Measurements from ENCODE around the gene PLA2G4B. TPM values are rescaled to one million over a fixed set of nuclear protein-coding genes. Genes with fewer than 3 reads are reported as not detected.

The PLA2G4B gene
- total RNA-seq, 1 donor from 2014 or later: 1.8 TPM

- Histone ChIP-seq H3K9me3 (ENCODE audit: insufficient read depth, low read depth, low read length) (no peaks in the 10 kb centered on the region), H3K9ac (ENCODE audit: low read length) (no peak overlapping the region), H4K20me1 (ENCODE audit: insufficient read depth, low read length) (no peaks in the 10 kb centered on the region), H3K4me1 (ENCODE audit: insufficient read depth, low read length) (no peaks in the 10 kb centered on the region), H2AFZ (ENCODE audit: low read depth, low read length) (no peak overlapping the region), H3K27ac (ENCODE audit: low read depth, low read length) (no peak overlapping the region), H3K4me2 (ENCODE audit: low read length) (no peak overlapping the region), H3K79me2 (ENCODE audit: insufficient read depth, low read length) (no peaks in the 10 kb centered on the region), H3K4me3 (ENCODE audit: insufficient read depth, low read depth, low read length) (no peak overlapping the region), H3K36me3 (ENCODE audit: insufficient read depth, low read length) (peaks cover 3% of the 10 kb centered on the region), H3K27me3 (ENCODE audit: insufficient read depth, low read length) (no peaks in the 10 kb centered on the region)
- Mint-ChIP-seq H3K9me3 (ENCODE audit: unreplicated experiment) (no peaks in the 10 kb centered on the region), H3K4me1 (ENCODE audit: low read depth, unreplicated experiment) (peaks cover 5% of the 10 kb centered on the region), H3K36me3 (ENCODE audit: low read depth, unreplicated experiment) (peaks cover 18% of the 10 kb centered on the region), H3K4me3 (ENCODE audit: unreplicated experiment) (no peak overlapping the region), H3K27ac (ENCODE audit: unreplicated experiment) (no peak overlapping the region), H3K27me3 (ENCODE audit: low read depth, unreplicated experiment) (peaks cover 4% of the 10 kb centered on the region)
- DNase-seq (ENCODE audit: low read depth) (no peak), FAIRE-seq (no peak)
- no peak for TF ChIP-seq EZH2 (IDR thresholded peaks at IDR 0.05; ENCODE audit: insufficient read depth, low read length)
- TF ChIP-seq CTCF (IDR thresholded peaks at IDR 0.05; ENCODE audit: insufficient read depth, low read depth, low read length): no peak
These were observed 4.9 kb downstream of the PLA2G4B start for GRCh38 chr15:41843571-41843970.

GRCh38 chr15:41844814-41845213, 6.2 kb downstream of the PLA2G4B start:
- Histone ChIP-seq H3K36me3 (ENCODE audit: insufficient read depth, low read length) (peaks cover 3% of the 10 kb centered on the region), H4K20me1 (ENCODE audit: insufficient read depth, low read length) (no peaks in the 10 kb centered on the region), H3K4me3 (ENCODE audit: insufficient read depth, low read depth, low read length) (no peak overlapping the region), H3K9ac (ENCODE audit: low read length) (no peak overlapping the region), H3K4me1 (ENCODE audit: insufficient read depth, low read length) (no peaks in the 10 kb centered on the region), H3K9me3 (ENCODE audit: insufficient read depth, low read depth, low read length) (no peaks in the 10 kb centered on the region), H2AFZ (ENCODE audit: low read depth, low read length) (no peak overlapping the region), H3K27ac (ENCODE audit: low read depth, low read length) (no peak overlapping the region), H3K27me3 (ENCODE audit: insufficient read depth, low read length) (no peaks in the 10 kb centered on the region), H3K4me2 (ENCODE audit: low read length) (no peak overlapping the region), H3K79me2 (ENCODE audit: insufficient read depth, low read length) (no peaks in the 10 kb centered on the region)
- Mint-ChIP-seq H3K9me3 (ENCODE audit: unreplicated experiment) (no peaks in the 10 kb centered on the region), H3K36me3 (ENCODE audit: low read depth, unreplicated experiment) (peaks cover 18% of the 10 kb centered on the region), H3K27ac (ENCODE audit: unreplicated experiment) (no peak overlapping the region), H3K4me1 (ENCODE audit: low read depth, unreplicated experiment) (peaks cover 5% of the 10 kb centered on the region), H3K4me3 (ENCODE audit: unreplicated experiment) (no peak overlapping the region), H3K27me3 (ENCODE audit: low read depth, unreplicated experiment) (peaks cover 4% of the 10 kb centered on the region)
- TF ChIP-seq EZH2 (IDR thresholded peaks at IDR 0.05; ENCODE audit: insufficient read depth, low read length): no peak
- DNase-seq (ENCODE audit: low read depth): no peak
- no peak for FAIRE-seq

GRCh38 chr15:41847206-41847605, 8.6 kb downstream of the PLA2G4B start:
- H3K36me3 Mint-ChIP-seq (ENCODE audit: low read depth, unreplicated experiment): peaks cover 18% of the 10 kb centered on the region
- TF ChIP-seq CTCF (IDR thresholded peaks at IDR 0.05; ENCODE audit: insufficient read depth, low read depth, low read length): no peak
- no peak for TF ChIP-seq EZH2 (IDR thresholded peaks at IDR 0.05; ENCODE audit: insufficient read depth, low read length)
- no peak overlapping the region for H3K4me3 Mint-ChIP-seq (ENCODE audit: unreplicated experiment)
- H3K36me3 ChIP-seq (ENCODE audit: insufficient read depth, low read length): peaks cover 3% of the 10 kb centered on the region
- no peak overlapping the region for H3K4me2 ChIP-seq (ENCODE audit: low read length)
- H3K4me1 Mint-ChIP-seq (ENCODE audit: low read depth, unreplicated experiment): peaks cover 5% of the 10 kb centered on the region
- DNase-seq (ENCODE audit: low read depth): no peak
- H3K27me3 Mint-ChIP-seq (ENCODE audit: low read depth, unreplicated experiment): peaks cover 4% of the 10 kb centered on the region
- no peak overlapping the region for H3K4me3 ChIP-seq (ENCODE audit: insufficient read depth, low read depth, low read length)
- H3K27ac ChIP-seq (ENCODE audit: low read depth, low read length): no peak overlapping the region
- no peak overlapping the region for H3K27ac Mint-ChIP-seq (ENCODE audit: unreplicated experiment)
- no peak overlapping the region for H2AFZ ChIP-seq (ENCODE audit: low read depth, low read length)
- no peaks in the 10 kb centered on the region for H4K20me1 ChIP-seq (ENCODE audit: insufficient read depth, low read length)
- no peaks in the 10 kb centered on the region for H3K79me2 ChIP-seq (ENCODE audit: insufficient read depth, low read length)
- H3K4me1 ChIP-seq (ENCODE audit: insufficient read depth, low read length): no peaks in the 10 kb centered on the region
- H3K9me3 ChIP-seq (ENCODE audit: insufficient read depth, low read depth, low read length): no peaks in the 10 kb centered on the region
- no peak for FAIRE-seq
- no peak overlapping the region for H3K9ac ChIP-seq (ENCODE audit: low read length)
- H3K9me3 Mint-ChIP-seq (ENCODE audit: unreplicated experiment): no peaks in the 10 kb centered on the region
- H3K27me3 ChIP-seq (ENCODE audit: insufficient read depth, low read length): no peaks in the 10 kb centered on the region

All from astrocyte (in vitro differentiated cells and primary cell).